HCT116 (cell line): Measurements from ENCODE around the gene CNNM3. TPM values are rescaled to one million over a fixed set of nuclear protein-coding genes. Genes with fewer than 3 reads are reported as not detected.

Experiments used
- ATAC-seq: fragments of 200-7000 bp; cut with Tn5 transposase; 2 replicates; pipeline ENCODE4 v1.9.1; 2020; ENCODE audit warnings: mild to moderate bottlenecking, moderate library complexity
- BruUV-seq: library from RNA; stranded (reverse); fragments of 400-500 nt; replicated peaks from 2 replicates; lab custom pipeline; 2021; lab: Mats Ljungman, UMichigan
- CTCF ChIA-PET: fragments of 300-600 bp; sonication (Branson Sonifier 250); formaldehyde crosslinking; loops from one replicate; lab custom pipeline; 2021; ENCODE audit warnings: antibody characterized with exemption; lab: Charles Lee
- POLR2A ChIA-PET: fragments of 300-600, 350-600 bp; sonication (Branson Sonifier 250); formaldehyde crosslinking; loops from one replicate; lab custom pipeline; 2021; ENCODE audit warnings: antibody characterized with exemption; lab: Charles Lee
- RAD21 ChIA-PET, 2 experiments: fragments of 300-600 bp; sonication (Branson Sonifier 250); formaldehyde crosslinking; loops; one replicate each; lab custom pipeline; 2023; ENCODE audit warnings: low total read pairs in 2 of 2; ENCODE audit not compliant: uncharacterized antibody in 2 of 2, unreplicated experiment in 2 of 2, low non-redundant PET in 1 of 2; lab: Charles Lee
- DNase-seq: peaks from one replicate; pipeline ENCODE4 v3.0.0-alpha.2; 2010; ENCODE audit warnings: low read depth, low spot score
- H2AFZ ChIP-seq: fragments of 200-600 bp; shearing (Covaris generic), sonication (generic); 2 replicates; pipeline ENCODE4 v1.6.1; 2017; ENCODE audit warnings: low read depth, mixed run types, mixed read lengths, antibody characterized with exemption, low read length; ENCODE audit not compliant: poor library complexity, severe bottlenecking
- H3K27ac ChIP-seq: 2 replicates; pipeline ENCODE4 v1.5.1; 2012; ENCODE audit warnings: low read depth, low read length
- H3K27me3 ChIP-seq: fragments of 200-600 bp; sonication (generic); 2 replicates; pipeline ENCODE4 v1.6.1; 2016; ENCODE audit warnings: mixed run types, low read length, mixed read lengths; ENCODE audit not compliant: insufficient read depth
- H3K36me3 ChIP-seq, 2 experiments: fragments of 200-500 bp in 1 of 2; fragments of 200-600 bp in 1 of 2; sonication (Bioruptor generic) in 1 of 2; sonication (generic) in 1 of 2; 2 replicates each; pipeline versions ENCODE4 v1.5.1 to v1.6.1; 2014 to 2016; ENCODE audit warnings: low read length in 2 of 2, inconsistent platforms in 1 of 2, mixed read lengths in 1 of 2, mixed run types in 1 of 2; ENCODE audit not compliant: insufficient read depth in 2 of 2, control insufficient read depth in 1 of 2
- H3K4me1 ChIP-seq, 2 experiments: fragments of 200-600 bp in 1 of 2; sonication (generic) in 1 of 2; 2 replicates each; pipeline versions ENCODE4 v1.5.1 to v1.6.1; 2012 to 2017; ENCODE audit warnings: low read length in 2 of 2, inconsistent platforms in 1 of 2, mild to moderate bottlenecking in 1 of 2, mixed read lengths in 1 of 2, mixed run types in 1 of 2, moderate library complexity in 1 of 2; ENCODE audit not compliant: insufficient read depth in 2 of 2, control insufficient read depth in 1 of 2
- H3K4me2 ChIP-seq: fragments of 200-600 bp; sonication (generic); 2 replicates; pipeline ENCODE4 v1.6.1; 2017; ENCODE audit warnings: mixed run types, low read length, mixed read lengths
- H3K4me3 ChIP-seq, 2 experiments: fragments of 200-600 bp in 1 of 2; sonication (generic) in 1 of 2; replicated peaks in 1 of 2; 2 replicates each; pipeline ENCODE4 v1.5.1; 2011 to 2016; ENCODE audit warnings: low read length in 2 of 2, control low read depth in 1 of 2, low read depth in 1 of 2, mild to moderate bottlenecking in 1 of 2, mixed read lengths in 1 of 2, mixed run types in 1 of 2
- H3K79me2 ChIP-seq: fragments of 200-600 bp; sonication (generic); 2 replicates; pipeline ENCODE4 v1.6.1; 2017; ENCODE audit warnings: mild to moderate bottlenecking, mixed run types, low read length, moderate library complexity, mixed read lengths; ENCODE audit not compliant: insufficient read depth
- H3K9ac ChIP-seq: fragments of 200-600 bp; sonication (generic); 2 replicates; pipeline ENCODE4 v1.6.1; 2016; ENCODE audit warnings: low read length, mixed read lengths
- H3K9me2 ChIP-seq: fragments of 200-600 bp; sonication (generic), shearing (Covaris generic); 2 replicates; pipeline ENCODE4 v1.6.1; 2017; ENCODE audit warnings: mixed run types, mild to moderate bottlenecking, moderate library complexity; ENCODE audit not compliant: insufficient read depth
- H3K9me3 ChIP-seq, 2 experiments: fragments of 200-500 bp in 1 of 2; fragments of 200-600 bp in 1 of 2; sonication (Bioruptor generic) in 1 of 2; sonication (generic) in 1 of 2; 2 replicates each; pipeline ENCODE4 v1.6.1; 2014 to 2017; ENCODE audit warnings: low read length in 2 of 2, mixed read lengths in 2 of 2, inconsistent platforms in 1 of 2, low read depth in 1 of 2, mild to moderate bottlenecking in 1 of 2, mixed run types in 1 of 2, moderate library complexity in 1 of 2; ENCODE audit not compliant: control insufficient read depth in 1 of 2, insufficient read depth in 1 of 2
- H4K20me1 ChIP-seq: fragments of 200-600 bp; sonication (generic), shearing (Covaris generic); 2 replicates; pipeline ENCODE4 v1.6.1; 2017; ENCODE audit warnings: mixed run types, mild to moderate bottlenecking, moderate library complexity; ENCODE audit not compliant: insufficient read depth
- CBX3 ChIP-seq: IDR thresholded peaks from 2 replicates; pipeline ENCODE4 v1.6.1; 2012; ENCODE audit warnings: low read depth
- EGR1 ChIP-seq: IDR thresholded peaks from 2 replicates; pipeline ENCODE4 v1.6.1; 2012; ENCODE audit warnings: low read depth
- ELF1 ChIP-seq: IDR thresholded peaks from 2 replicates; pipeline ENCODE4 v1.6.1; 2012; ENCODE audit warnings: low read depth, borderline replicate concordance
- EZH2 ChIP-seq: fragments of 200-600 bp; sonication (generic); IDR thresholded peaks from 2 replicates; pipeline ENCODE4 v1.6.1; 2017; ENCODE audit warnings: antibody characterized with exemption, mixed run types
- JUND ChIP-seq: IDR thresholded peaks from 2 replicates; pipeline ENCODE4 v1.6.1; 2012
- POLR2A ChIP-seq: IDR thresholded peaks from 2 replicates; pipeline ENCODE4 v1.7.0; 2011; ENCODE audit warnings: borderline replicate concordance; ENCODE audit not compliant: insufficient read depth, insufficient read length; ENCODE audit errors: extremely low read depth
- POLR2AphosphoS5 ChIP-seq: IDR thresholded peaks from 2 replicates; pipeline ENCODE4 v1.6.1; 2011; ENCODE audit warnings: mild to moderate bottlenecking, low read depth, low read length, moderate library complexity
- SIN3A ChIP-seq: IDR thresholded peaks from 2 replicates; pipeline ENCODE4 v1.6.1; 2012; ENCODE audit warnings: low read depth
- SRF ChIP-seq: IDR thresholded peaks from 2 replicates; pipeline ENCODE4 v1.6.1; 2012; ENCODE audit warnings: low read depth
- TCF7L2 ChIP-seq: IDR thresholded peaks from 2 replicates; pipeline ENCODE4 v1.7.0; 2011; ENCODE audit warnings: borderline replicate concordance, inconsistent platforms; ENCODE audit not compliant: insufficient read depth, insufficient read length; ENCODE audit errors: extremely low read depth
- YY1 ChIP-seq: IDR thresholded peaks from 2 replicates; pipeline ENCODE4 v1.6.1; 2011; ENCODE audit warnings: low read length, low read depth, moderate library complexity, mild to moderate bottlenecking; ENCODE audit not compliant: insufficient replicate concordance; ENCODE audit errors: extremely low read depth
- ZFX ChIP-seq: fragments of 450-650 bp; IDR thresholded peaks from 2 replicates; pipeline ENCODE4 v1.6.1; 2017
- ZNF274 ChIP-seq: fragments of 200-500 bp; sonication (Bioruptor generic); IDR thresholded peaks from 2 replicates; pipeline ENCODE4 v1.6.1; 2014; ENCODE audit warnings: mild to moderate bottlenecking, low read depth, low read length, inconsistent platforms
- intact Hi-C: fragments of 100-400 bp; cut with micrococcal nuclease; formaldehyde crosslinking; loops from 2 replicates; pipeline ENCODE4 v1.10.0; 2022
- total RNA-seq: library from RNA; stranded (reverse); gene quantifications from one replicate; pipeline ENCODE4 v1.2.1, GENCODE V29; 2021; ENCODE audit not compliant: unreplicated experiment
- TF ChIP-seq, protein P1 (sequence below): IDR thresholded peaks from 2 replicates; pipeline ENCODE4 v1.6.1; 2012
- TF ChIP-seq, protein P2 (sequence below): IDR thresholded peaks from 2 replicates; pipeline ENCODE4 v1.6.1; 2011; ENCODE audit warnings: mild to moderate bottlenecking, low read length, moderate library complexity; ENCODE audit not compliant: insufficient replicate concordance; ENCODE audit errors: extremely low read depth
- TF ChIP-seq, protein P3 (sequence below): IDR thresholded peaks from 2 replicates; pipeline ENCODE4 v1.6.1; 2012
- TF ChIP-seq, protein P4 (sequence below), 3 experiments: fragments of 200-600 bp in 1 of 3; sonication (generic) in 1 of 3; IDR thresholded peaks in 2 of 3; conservative IDR thresholded peaks in 1 of 3; 2 replicates each; pipeline ENCODE4 v1.5.1; 2012 to 2017; ENCODE audit warnings: low read depth in 2 of 3, low read length in 2 of 3, antibody characterized with exemption in 1 of 3, borderline replicate concordance in 1 of 3, control low read depth in 1 of 3, mild to moderate bottlenecking in 1 of 3, mixed read lengths in 1 of 3, mixed run types in 1 of 3, moderate library complexity in 1 of 3; ENCODE audit not compliant: insufficient read depth in 1 of 3

The CNNM3 gene
- total RNA-seq, 1 experiment from 2014 or later = 31.1 TPM

DNA sequence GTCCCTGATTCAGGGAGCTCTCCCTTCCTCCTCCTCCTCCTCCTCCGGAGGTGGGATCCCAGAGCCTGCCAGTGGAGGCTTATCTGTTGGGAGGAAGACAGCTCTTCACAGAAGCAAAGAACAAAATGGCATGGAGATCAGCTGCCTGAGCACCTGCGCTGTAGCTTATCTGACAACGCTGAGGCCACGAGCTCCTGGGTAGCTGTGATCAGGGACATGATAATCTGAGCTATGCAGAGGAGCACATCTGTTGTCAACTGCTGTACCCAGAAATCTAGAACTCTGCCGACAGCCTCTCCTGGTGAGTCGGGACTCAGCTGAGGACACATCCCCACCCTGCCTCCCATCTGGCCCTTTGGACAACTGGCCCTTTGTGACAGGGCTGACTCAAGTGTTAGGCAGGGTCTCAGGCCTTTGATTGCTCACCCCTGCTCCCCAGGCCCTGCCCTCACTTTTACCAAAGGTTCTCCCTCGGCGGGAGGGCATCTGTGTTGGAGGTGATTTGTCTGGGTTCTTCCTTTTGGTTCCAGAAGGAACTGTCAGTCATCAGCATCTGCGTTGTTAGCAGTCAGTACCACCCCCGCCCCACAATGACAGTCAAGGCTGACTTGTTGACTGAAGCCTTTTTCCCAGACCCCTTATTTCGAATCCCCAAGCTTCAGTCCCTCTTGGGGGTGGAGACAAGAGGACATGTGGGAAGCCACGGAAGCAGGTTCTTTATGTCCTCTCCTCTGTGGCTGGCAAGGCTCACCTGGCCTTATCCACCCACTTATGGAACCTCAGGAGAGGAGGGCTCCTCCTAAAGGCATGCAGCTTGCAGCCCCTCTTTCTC is 5.9 kb upstream of the CNNM3 start:
- TF ChIP-seq TCF7L2 (no peak), JUND (no peak), YY1 (no peak), ZNF274 (no peak), CBX3 (no peak), ZFX (no peak), EGR1 (no peak), EZH2 (no peak), POLR2AphosphoS5 (no peak), SRF (no peak), ELF1 (no peak), SIN3A (no peak), POLR2A (no peak)
- TF ChIP-seq, protein P1, sequence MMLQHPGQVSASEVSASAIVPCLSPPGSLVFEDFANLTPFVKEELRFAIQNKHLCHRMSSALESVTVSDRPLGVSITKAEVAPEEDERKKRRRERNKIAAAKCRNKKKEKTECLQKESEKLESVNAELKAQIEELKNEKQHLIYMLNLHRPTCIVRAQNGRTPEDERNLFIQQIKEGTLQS = no peak
- TF ChIP-seq, protein P2, sequence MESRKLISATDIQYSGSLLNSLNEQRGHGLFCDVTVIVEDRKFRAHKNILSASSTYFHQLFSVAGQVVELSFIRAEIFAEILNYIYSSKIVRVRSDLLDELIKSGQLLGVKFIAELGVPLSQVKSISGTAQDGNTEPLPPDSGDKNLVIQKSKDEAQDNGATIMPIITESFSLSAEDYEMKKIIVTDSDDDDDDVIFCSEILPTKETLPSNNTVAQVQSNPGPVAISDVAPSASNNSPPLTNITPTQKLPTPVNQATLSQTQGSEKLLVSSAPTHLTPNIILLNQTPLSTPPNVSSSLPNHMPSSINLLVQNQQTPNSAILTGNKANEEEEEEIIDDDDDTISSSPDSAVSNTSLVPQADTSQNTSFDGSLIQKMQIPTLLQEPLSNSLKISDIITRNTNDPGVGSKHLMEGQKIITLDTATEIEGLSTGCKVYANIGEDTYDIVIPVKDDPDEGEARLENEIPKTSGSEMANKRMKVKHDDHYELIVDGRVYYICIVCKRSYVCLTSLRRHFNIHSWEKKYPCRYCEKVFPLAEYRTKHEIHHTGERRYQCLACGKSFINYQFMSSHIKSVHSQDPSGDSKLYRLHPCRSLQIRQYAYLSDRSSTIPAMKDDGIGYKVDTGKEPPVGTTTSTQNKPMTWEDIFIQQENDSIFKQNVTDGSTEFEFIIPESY = no peak
- TF ChIP-seq, protein P3, sequence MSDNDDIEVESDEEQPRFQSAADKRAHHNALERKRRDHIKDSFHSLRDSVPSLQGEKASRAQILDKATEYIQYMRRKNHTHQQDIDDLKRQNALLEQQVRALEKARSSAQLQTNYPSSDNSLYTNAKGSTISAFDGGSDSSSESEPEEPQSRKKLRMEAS = no peak
- TF ChIP-seq, protein P4, sequence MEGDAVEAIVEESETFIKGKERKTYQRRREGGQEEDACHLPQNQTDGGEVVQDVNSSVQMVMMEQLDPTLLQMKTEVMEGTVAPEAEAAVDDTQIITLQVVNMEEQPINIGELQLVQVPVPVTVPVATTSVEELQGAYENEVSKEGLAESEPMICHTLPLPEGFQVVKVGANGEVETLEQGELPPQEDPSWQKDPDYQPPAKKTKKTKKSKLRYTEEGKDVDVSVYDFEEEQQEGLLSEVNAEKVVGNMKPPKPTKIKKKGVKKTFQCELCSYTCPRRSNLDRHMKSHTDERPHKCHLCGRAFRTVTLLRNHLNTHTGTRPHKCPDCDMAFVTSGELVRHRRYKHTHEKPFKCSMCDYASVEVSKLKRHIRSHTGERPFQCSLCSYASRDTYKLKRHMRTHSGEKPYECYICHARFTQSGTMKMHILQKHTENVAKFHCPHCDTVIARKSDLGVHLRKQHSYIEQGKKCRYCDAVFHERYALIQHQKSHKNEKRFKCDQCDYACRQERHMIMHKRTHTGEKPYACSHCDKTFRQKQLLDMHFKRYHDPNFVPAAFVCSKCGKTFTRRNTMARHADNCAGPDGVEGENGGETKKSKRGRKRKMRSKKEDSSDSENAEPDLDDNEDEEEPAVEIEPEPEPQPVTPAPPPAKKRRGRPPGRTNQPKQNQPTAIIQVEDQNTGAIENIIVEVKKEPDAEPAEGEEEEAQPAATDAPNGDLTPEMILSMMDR (IDR thresholded peaks at IDR 0.05 in 2 of 3, conservative IDR thresholded peaks at IDR 0.05 in 1 of 3; ENCODE audit: borderline replicate concordance in 1 of 3, insufficient read depth in 1 of 3, low read depth in 2 of 3, low read length in 2 of 3) = no peak
- H3K36me3 ChIP-seq = no peaks in the 10 kb centered on the region; a peak in 1 of 4 replicates
- H3K27me3 ChIP-seq = no peaks in the 10 kb centered on the region
- peaks cover 1 to 3% of the 10 kb centered on the region in 2 experiments; a peak in 1 of 4 replicates for H3K4me1 ChIP-seq
- H3K9me2 ChIP-seq = no peaks in the 10 kb centered on the region
- no peaks in the 10 kb centered on the region for H3K9me3 ChIP-seq
- H3K27ac ChIP-seq = no peak overlapping the region
- no peak overlapping the region for H3K9ac ChIP-seq
- RAD21 ChIA-PET = no interaction called here
- intact Hi-C loops = no loop called here
- no peak overlapping the region for H3K4me2 ChIP-seq
- POLR2A ChIA-PET = no interaction called here
- CTCF ChIA-PET = no interaction called here
- no TSS peak for BruUV-seq
- ATAC-seq = no peak
- H4K20me1 ChIP-seq = no peaks in the 10 kb centered on the region
- no peak overlapping the region for H3K4me3 ChIP-seq
- no peak overlapping the region for H2AFZ ChIP-seq
- no peak for DNase-seq
- H3K79me2 ChIP-seq = no peaks in the 10 kb centered on the region
